Measurements from ENCODE around the gene MINDY3.

MINDY3 gene

DNA sequence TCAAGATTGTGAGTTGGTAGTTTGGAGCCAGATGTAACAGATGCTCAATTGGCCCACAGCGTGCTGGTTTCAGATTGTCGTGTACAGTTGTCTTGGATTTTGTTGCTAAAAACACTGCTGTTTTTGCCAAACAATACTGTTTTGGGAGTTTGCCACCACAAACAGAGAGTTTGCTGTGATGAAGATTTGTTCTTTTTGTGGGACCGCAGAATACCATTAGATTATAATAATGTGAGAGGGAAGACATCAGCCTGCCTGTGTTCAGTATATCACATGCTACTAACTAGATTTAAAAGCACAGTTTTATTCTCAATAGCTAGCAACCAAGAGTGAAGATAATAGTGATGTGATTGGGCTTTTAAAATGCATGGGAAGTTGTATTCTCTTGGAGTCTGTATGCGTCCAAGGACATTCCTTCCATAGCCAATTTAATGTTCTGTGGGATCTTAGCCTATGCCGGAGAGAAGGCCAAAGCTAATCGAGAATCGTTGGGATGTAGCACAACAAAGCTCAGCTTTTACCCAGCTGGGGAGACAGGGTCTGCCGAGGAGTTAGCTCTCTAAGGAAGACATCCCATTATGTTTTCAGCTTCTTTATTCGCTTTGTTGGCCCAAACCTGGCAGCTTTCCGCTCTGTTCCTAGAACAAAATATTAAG is 121.9 kb downstream of the MINDY3 start:
- no peak for DNase-seq (ENCODE audit: low spot score)

GRCh38 chr10:15737656-15738055 is 122.7 kb downstream of the MINDY3 start:
- DNase-seq (ENCODE audit: low spot score), result no peak

GRCh38 chr10:15735763-15736162 is 124.5 kb downstream of the MINDY3 start:
- DNase-seq (ENCODE audit: low spot score), result no peak

- DNase-seq (ENCODE audit: low spot score), result no peak
Measured at GRCh38 chr10:15730341-15730740, 130.0 kb downstream of the MINDY3 start.

GRCh38 chr10:15729890-15730289 is 130.4 kb downstream of the MINDY3 start:
- no peak for DNase-seq (ENCODE audit: low spot score)

Data from CD4-positive, alpha-beta T cell treated with Interleukin-6 at 100 ng/mL for 8 hours (primary cell).